HT-29 (cell line): Measurements from ENCODE around the gene ATP6V1B1. TPM values are rescaled to one million over a fixed set of nuclear protein-coding genes. Genes with fewer than 3 reads are reported as not detected.

Experiments
- DNase-seq: peaks from one replicate; pipeline ENCODE4 v3.0.0-alpha.2; 2015; ENCODE audit warnings: low spot score
- total RNA-seq: library from RNA; depleted of rRNA; stranded (reverse); fragments of >200 nt; shearing (Covaris generic); gene quantifications from 2 replicates; pipeline ENCODE4 v1.2.3, GENCODE V29; 2014; rRNA removed

ATP6V1B1 gene
- 32.8 and 43.9 TPM in 2 replicates for total RNA-seq

DNA sequence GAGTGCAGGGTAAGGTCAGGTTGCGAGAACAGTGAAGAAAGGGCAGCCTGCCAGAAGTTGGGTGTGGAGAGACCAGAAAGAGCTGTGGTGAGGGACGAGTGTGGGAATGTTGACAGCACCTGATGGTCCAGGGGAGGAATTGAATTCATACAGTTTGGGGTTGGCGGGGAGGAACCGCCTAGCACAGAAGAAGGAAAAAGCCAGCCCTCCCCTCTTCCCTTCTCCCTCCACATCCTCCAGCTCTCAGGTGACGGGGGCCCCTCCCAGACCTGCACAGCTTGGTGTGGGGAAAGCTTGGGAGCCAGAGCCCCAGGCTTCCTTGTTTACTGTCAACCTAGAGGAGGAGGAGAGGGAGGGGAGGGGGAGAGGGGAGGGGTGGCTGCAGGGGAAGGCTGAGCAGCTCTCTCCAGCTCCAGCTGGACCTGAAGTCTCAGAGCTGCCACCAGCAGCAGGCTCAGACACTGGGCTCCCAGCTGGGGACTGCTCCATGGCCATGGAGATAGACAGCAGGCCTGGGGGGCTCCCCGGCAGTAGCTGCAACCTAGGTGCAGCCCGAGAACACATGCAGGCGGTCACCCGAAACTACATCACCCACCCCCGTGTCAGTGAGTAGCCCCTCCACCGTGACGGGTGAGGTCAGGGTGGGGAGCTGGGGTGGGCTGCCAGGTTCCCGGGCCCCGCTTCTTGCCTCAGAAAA lies at the start of gene ATP6V1B1:
TSS of gene ATP6V1B1 (plus strand) at position 433 of the 697 bp plus-strand sequence. CDS start at position 488, 55 bp downstream.
- peak; percentile 71 for DNase-seq

DNA sequence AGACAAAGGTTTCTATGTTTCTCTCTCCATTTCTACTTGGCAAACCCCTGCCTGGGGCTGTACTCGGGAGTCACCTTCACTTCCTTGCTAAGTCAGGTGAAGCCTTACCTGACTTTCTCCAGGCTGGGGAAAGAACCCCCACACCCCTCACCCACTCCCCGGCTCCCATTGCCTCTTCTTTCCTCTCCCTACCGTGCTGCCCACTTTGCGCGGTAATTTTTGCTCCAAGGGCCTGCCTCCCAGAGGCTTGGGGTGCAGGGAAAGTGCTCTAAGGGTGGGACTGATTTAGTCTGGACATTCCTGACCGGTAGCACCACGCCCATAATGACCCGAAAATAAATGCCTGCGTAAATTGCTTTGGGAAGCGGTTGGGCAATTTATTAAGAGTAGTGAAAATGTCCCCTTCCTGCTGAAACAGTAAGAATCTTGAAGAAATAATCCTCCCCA lies 49.1 kb upstream of the ATP6V1B1 start:
- no peak for DNase-seq

GRCh38 chr2:70887208-70887549 lies 48.5 kb upstream of the ATP6V1B1 start:
- DNase-seq: no peak

- DNase-seq: no peak
Observed at GRCh38 chr2:70887550-70888246, 48.0 kb upstream of the ATP6V1B1 start.

GRCh38 chr2:70888366-70888922 lies 47.3 kb upstream of the ATP6V1B1 start:
- no peak for DNase-seq

DNA sequence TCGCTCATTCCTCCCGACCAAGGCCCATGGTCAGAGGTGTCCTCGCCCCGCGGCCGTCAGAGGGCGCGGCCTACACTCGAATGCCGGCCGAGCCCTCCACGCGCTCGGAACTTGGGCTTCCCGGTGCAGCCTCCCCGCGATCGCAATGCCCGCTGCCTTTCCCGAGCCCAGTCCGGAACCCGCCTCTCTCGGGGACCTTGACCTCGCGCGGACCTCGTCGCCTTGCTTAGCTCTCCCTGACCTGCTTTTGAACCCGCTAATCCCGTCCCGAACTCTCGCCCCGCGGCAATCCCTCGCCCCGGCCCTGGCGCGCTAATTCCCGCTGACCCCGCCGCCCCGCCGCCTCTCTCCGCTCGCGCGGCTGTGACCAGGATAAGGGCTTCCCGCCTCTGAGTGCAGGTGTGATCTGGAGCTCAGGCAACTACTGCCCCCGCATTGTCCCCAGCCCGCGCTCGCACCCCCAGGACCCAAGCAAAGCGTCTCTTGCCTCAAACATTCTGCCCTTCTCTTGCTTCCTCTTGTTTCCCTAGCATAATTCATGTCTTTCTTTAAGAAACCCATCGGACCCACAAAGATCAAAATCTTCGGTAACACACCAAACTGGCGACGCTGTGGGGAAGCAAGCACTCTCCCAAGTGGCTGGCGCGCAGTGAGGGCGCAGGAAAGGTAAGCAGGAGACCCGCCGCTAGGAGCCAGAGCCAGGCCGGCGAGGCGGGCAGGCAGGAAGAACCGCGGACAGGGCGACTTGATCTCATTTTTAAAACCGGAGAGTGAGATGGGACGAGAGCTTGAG lies 46.6 kb upstream of the ATP6V1B1 start:
- no peak for DNase-seq

GRCh38 chr2:70889716-70890037 lies 46.0 kb upstream of the ATP6V1B1 start:
- DNase-seq: no peak

GRCh38 chr2:70890469-70891065 lies 45.1 kb upstream of the ATP6V1B1 start:
- DNase-seq: no peak

DNA sequence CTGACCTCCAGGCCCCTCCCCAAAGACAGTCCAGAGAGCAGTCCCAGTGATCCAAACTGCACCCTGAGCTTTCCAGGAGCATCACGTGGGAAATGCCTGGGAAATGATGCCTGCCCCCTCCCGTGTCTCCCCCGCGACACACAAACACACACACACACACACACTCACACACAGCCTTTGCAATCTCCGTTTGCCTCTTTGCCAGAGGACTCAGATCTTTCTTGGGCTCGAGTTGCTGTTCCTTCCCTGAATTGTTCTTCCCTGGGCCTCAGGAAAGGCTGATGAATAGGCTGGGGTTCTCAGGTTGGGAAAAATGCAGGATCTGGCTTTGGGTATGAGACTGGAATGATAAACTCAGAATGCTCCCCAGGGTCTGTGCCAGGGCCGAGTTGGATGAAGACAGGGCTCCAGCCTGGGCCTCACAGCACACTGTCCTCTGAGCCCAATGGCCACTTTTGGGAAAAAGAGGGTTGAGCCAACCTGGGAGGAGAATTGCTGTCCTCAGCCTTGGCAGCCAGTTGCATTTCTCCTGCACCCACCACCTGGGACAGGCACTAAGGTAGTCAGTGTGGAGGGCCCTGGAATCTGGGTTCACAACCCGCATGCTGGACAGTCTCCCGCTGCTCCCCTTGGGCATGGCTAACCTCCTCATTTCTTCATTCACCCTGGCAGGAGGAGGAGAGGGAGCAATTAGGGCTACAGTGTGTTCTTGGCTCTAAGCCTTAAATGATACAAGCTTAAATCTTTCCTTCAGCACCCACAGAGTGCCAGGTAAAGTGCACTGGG lies 43.9 kb upstream of the ATP6V1B1 start:
- no peak for DNase-seq

- no peak for DNase-seq
Observed at GRCh38 chr2:70892750-70893149, 43.0 kb upstream of the ATP6V1B1 start.

DNA sequence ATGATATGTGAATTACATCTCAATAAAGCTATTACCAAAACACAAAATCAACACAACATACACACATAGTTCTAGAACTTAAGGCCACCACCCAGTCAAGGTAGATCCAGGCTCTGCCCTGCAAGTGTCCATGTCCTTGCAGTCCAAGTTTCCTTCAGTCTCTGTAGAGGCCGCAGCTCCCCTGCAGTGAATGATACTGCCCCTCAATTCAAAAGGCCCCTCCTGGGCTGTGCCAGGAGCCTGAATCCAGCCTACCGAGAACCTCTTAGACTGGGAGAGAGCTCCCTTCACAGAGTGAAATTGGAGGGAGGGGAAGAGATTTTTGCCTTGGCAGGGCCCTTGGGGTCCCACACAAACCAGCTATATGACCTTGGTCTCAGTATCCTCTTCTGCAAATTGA lies 42.5 kb upstream of the ATP6V1B1 start:
- no peak for DNase-seq

DNA sequence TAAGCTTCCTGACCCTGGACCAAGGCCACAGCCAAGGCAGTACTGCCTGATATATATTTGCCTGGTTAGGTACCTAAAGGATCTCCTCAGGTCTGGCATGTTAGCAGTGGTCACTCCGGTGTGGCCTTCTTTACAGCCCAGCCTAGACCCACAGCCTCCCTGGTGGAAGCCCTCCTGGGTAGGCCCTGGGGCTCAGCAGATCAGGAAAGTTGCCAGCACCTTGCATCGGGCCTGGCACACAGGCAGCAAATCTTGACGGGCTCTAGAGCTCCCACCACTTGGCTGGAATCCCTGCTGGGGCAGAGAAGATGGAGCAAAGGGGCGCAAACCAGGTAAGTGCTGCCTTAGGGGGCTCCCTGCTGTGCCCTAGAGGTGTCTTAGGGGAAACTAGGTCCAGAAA lies 40.9 kb upstream of the ATP6V1B1 start:
- DNase-seq: no peak

DNA sequence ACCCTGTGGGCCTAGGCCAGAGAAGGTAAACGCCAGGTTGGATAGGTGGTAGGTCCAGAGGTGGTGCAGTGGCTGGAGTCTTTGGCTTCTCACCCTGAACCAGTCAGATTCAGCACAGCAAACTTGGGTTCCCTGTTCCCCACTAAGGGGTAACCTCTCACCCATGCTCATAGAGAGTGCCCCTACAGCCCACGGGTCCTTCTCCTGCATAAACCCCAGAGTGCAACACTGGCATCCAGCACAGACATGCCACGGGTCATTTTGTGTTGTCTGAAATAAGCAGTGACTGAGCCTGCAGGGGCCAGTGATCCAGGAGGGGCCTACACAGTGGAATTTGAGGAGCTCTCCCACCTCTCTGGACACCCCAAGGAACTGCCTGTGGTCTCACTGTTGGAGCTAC lies 40.5 kb upstream of the ATP6V1B1 start:
- no peak for DNase-seq

- no peak for DNase-seq
Observed at GRCh38 chr2:70895998-70896764, 39.5 kb upstream of the ATP6V1B1 start.

DNA sequence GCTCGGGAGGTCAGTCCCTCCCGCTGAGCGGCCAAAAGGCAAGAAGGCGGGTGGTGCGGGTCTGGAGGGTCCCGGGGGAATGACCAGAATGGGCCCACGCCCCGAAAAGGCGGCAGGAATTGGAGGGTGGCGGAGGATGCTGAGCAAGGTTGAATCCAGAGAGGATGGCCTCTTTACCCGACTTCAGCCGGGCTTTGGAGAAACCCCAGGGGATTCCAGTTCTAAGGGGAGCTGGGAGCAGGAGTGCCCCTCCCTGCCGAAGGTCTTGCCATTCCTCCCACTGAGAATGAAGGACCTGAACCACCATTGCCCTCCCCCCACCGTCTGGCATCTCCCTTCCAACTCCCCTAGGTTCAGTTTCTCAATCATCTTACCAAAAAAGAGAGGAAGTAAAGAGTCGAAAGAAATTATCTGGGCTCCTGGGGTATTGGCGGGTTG lies 38.9 kb upstream of the ATP6V1B1 start:
- DNase-seq: no peak

DNA sequence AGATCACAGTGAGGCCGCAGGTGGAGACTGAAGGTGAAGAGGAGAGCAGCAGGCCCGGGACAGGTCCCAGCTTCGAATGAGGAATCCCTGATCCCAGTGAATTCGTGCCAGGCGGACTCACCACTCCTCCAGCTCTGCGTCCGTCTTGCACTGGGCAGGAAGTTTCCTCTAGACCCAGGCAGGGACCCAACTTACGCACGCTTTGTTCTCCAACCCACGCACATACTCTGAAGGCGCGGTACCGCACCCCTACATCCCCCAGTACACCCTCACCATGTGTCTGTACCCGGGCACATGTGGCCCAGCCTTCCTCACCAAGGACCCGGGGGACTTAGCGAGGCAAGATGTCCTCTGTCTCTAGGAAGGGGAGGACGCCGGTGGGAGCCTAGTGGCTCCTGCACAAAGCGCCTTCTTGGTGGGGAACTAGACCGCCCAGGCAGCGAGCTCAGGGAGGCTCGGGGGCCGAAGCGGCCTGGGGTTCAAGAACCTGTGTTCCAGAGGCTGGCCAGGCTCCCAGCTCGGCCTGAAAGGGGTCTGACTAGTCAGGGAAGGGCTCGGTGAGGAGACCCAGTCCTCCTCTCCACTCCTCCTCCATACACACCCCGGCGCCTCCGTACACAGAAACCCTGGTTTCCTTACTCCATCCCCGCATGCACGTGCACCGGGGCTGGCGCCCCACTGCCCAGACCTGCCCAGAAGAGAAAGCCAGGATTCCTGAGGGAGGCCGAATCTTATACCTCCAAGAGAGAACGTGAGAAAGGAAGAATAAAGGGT lies 38.3 kb upstream of the ATP6V1B1 start:
- DNase-seq: no peak

GRCh38 chr2:70897977-70898226 lies 37.8 kb upstream of the ATP6V1B1 start:
- no peak for DNase-seq

DNA sequence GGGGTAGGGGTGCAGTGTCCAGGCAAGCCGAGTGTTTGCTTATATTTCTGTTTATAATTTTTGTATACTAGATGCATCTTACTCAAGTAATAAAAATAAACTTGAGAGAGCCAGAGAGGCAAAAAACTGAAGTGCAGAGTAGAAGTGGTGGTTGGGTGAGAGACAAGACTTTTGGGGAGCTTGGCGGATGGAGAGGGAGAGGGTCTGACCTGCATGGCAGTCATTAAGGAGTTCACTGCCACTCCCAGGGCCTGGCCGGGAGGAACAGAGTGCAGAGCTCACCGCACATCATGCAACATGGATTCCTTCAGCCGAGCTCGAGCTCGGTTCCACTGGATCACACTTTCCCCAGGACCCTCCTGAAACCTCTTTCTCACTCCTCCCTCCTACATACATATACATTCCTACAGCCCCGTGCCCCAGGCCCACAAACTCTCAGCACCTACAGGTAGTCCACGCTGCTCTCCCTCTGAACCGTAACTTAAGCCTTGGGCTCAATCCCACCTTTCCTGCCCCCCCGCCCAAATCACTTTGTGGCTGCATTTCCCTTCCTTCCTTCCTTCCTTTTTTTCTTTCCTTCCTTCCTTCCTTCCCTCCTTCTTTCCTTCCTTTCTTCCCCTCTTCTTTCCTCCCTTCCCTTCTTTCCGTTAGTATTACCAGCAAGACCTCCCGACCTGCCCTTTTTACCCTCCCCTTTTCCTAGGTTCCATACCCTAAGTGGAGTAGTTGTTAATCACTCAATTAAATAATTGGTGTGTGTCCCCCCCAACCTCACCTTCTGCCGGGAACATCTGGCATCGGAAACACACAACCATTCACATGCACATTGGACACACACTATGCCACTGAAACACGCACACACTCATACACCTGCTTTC lies 37.1 kb upstream of the ATP6V1B1 start:
- DNase-seq: no peak
